Adrenal gland (tissue), 12 donors: Measurements from ENCODE around the gene ACAT2. TPM values are rescaled to one million over a fixed set of nuclear protein-coding genes. Genes with fewer than 3 reads are reported as not detected.

Experiments used
- DNase-seq, 7 donors: peaks; one replicate each; pipeline ENCODE4 v3.0.0-alpha.2; 2019 to 2020
- H3K27ac ChIP-seq, 5 donors: fragments of 200-600 bp; sonication (generic) in 4 of 5; 1 replicate in 3 of 5; 2 replicates in 2 of 5; pipeline versions ENCODE4 v1.5.1 to v1.8.0; 2016 to 2020; ENCODE audit warnings: mild to moderate bottlenecking in 1 of 5
- H3K27me3 ChIP-seq: fragments of 200-600 bp; 2 replicates; pipeline ENCODE4 v1.8.0; 2021
- H3K36me3 ChIP-seq, 2 donors: fragments of 200-600 bp; replicated peaks in 1 of 2; 1 replicate in 1 of 2; 2 replicates in 1 of 2; pipeline versions ENCODE4 v1.5.1 to v1.8.0; 2018 to 2022
- H3K4me1 ChIP-seq, 2 donors: fragments of 200-600 bp; replicated peaks in 1 of 2; 1 replicate in 1 of 2; 2 replicates in 1 of 2; pipeline versions ENCODE4 v1.5.1 to v1.8.0; 2018 to 2021
- H3K4me3 ChIP-seq, 4 donors: fragments of 200-600 bp; sonication (generic) in 3 of 4; one replicate each; pipeline ENCODE4 v1.5.1; 2016 to 2018
- H3K9me3 ChIP-seq, 3 donors: fragments of 200-600 bp; sonication (generic) in 1 of 3; replicated peaks in 1 of 3; 1 replicate in 2 of 3; 2 replicates in 1 of 3; pipeline versions ENCODE4 v1.5.1 to v1.8.0; 2016 to 2021
- CTCF ChIP-seq, 6 experiments: fragments of 450-650 bp in 4 of 6; fragments of 200-600 bp in 2 of 6; sonication (generic) in 1 of 6; IDR thresholded peaks; 1 replicate in 5 of 6; 2 replicates in 1 of 6; pipeline versions ENCODE4 v1.5.1 to v1.8.0; 2016 to 2021; ENCODE audit warnings: antibody characterized with exemption in 6 of 6, mild to moderate bottlenecking in 2 of 6, moderate library complexity in 1 of 6
- POLR2A ChIP-seq, 2 donors: fragments of 450-650 bp; IDR thresholded peaks; one replicate each; pipeline ENCODE4 v1.6.1; 2017; ENCODE audit warnings: antibody characterized with exemption in 2 of 2, mild to moderate bottlenecking in 2 of 2, moderate library complexity in 1 of 2
- WGBS, 4 donors: extraction: QIAGEN DNeasy Blood & Tissue Kit in 2 of 4; methylation state at CpG; one replicate each; pipeline versions ENCODE4 v1.1.5 to v1.1.7; 2013 to 2017; 5-methylcytosine and 5-hydroxymethylcytosine counted together
- intact Hi-C, 2 donors: fragments of 100-400 bp; cut with DNase I; formaldehyde crosslinking; loops; one replicate each; pipeline versions ENCODE4 v1.14.1 to v1.15.0; 2022 to 2023
- polyA plus RNA-seq, 3 donors: library from polyadenylated mRNA; stranded (reverse); fragments of 200-250 nt in 2 of 3; fragments of 350-450 nt in 1 of 3; fragmentation: Illumina TruSeq in 1 of 3; extraction: RNeasy Lipid Tissue Mini Kit (QIAGEN cat#74804) in 1 of 3; gene quantifications; one replicate each; pipeline ENCODE4 v1.2.3, GENCODE V29; 2013 to 2014
- total RNA-seq, 9 donors: library from RNA; depleted of rRNA in 4 of 9; stranded (reverse); fragments of >200 nt in 4 of 9; fragments of 120-200 nt in 1 of 9; fragmentation: NEBNext Ultra II Directional in 1 of 9; extraction: Animal tissue kit (Norgen Biotek cat#: 25700) in 1 of 9; gene quantifications; one replicate each; pipeline versions ENCODE4 v1.1.0 to v1.2.4, GENCODE V29; 2013 to 2023
- donor health status: healthy with polysubstance abuse.
- donor health status: Bipolar disorder and iron deficiency.
- donor health status: DM: yes; HTN: yes; CAD: no.
- donor health status: DM: no; HTN: no; CAD: no.
- donor health status: DM: no; HTN: no; CAD: no.
- donor health status: DM: yes; HTN: yes; CAD: no.

The ACAT2 gene
- total and polyA plus RNA-seq, 12 donors, result 8.7 to 305 (median 18.2) TPM

DNA sequence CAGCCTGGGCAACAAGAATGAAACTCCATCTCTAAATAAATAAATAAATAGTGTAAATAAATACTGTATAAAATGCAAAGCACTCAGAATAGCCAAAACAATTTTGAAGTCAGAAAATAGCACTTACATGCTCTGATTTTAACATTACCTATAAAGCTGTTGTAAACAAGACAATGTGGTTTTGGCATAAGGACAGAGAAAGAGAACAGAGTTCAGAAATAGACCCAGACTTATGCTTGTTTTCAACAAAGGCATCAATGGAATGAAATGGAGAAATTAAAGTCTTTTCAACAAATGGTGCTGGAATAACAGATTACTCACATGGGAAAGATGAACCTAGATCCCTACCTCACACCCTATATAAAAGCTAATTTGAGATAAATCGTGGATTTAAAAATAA is 10.4 kb downstream of the ACAT2 start:
- 0 to 57% (median 29%) methylated on average over 1 of the region's 1 CpG for WGBS, 4 donors
- no peaks in the 10 kb centered on the region for H3K9me3 ChIP-seq
- no peak for TF ChIP-seq CTCF (IDR thresholded peaks at IDR 0.05)
- no peak overlapping the region for H3K27ac ChIP-seq
- no peak overlapping the region for H3K4me3 ChIP-seq
- DNase-seq, result no peak
- no peaks in the 10 kb centered on the region for H3K27me3 ChIP-seq
- H3K4me1 ChIP-seq, result no peaks in the 10 kb centered on the region
- peaks cover 0 to 29% of the 10 kb centered on the region in 2 donors for H3K36me3 ChIP-seq
- intact Hi-C loops, result no loop called here

DNA sequence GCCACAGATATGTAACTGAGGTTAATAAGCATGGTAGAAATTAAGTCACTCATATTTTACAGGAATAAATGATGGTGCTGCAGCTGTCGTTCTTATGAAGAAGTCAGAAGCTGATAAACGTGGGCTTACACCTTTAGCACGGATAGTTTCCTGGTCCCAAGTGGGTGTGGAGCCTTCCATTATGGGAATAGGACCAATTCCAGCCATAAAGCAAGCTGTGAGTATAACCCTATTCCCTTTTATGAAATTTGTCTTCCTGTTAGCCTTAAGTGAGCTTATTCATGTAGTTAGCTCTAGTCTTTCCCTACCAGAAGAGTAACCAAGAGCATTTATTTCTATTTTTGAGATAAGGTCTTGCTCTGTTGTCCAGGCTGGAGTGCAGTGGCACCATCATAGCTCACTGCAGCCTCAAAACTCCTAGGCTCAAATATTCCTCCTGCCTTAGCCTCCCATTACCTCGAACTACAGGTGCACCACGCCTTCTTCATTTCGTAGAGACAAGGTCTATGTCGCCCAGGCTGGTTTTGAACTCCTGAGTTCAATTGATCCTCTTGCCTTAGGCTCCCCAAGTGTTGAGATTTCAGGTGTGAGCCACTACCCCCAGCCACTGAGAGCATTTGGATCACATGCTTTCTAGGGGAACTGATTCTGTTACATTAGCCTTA is 15.5 kb downstream of the ACAT2 start:
- Histone ChIP-seq H3K4me1 (no peaks in the 10 kb centered on the region), H3K36me3 (peaks cover 0 to 55% of the 10 kb centered on the region in 2 donors), H3K4me3 (no peak overlapping the region), H3K27ac (no peak overlapping the region), H3K9me3 (no peaks in the 10 kb centered on the region), H3K27me3 (no peaks in the 10 kb centered on the region)
- intact Hi-C loops, result no loop called here
- TF ChIP-seq POLR2A (IDR thresholded peaks at IDR 0.05) (no peak), CTCF (IDR thresholded peaks at IDR 0.05) (no peak)
- WGBS, 4 donors, result 79 to 88% (median 85%) methylated on average over 7 of the region's 7 CpGs
- no peak for DNase-seq

DNA sequence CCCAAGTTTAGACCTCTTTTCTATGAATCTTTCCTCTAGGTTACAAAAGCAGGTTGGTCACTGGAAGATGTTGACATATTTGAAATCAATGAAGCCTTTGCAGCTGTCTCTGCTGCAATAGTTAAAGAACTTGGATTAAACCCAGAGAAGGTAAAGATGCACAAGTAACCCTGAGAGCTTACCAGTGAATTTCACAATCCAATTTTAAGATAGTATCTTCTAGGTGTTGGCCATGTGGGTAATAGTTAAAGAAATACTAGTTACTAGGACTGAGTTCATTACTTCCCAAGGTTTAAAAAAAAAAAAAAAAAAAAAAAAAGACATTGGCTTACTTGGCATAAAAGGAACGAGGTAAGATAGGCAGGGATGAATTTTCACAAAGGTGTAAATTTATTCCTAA is 16.3 kb downstream of the ACAT2 start:
- intact Hi-C loops, result no loop called here
- DNase-seq, result no peak
- Histone ChIP-seq H3K27ac (no peak overlapping the region), H3K4me3 (no peak overlapping the region), H3K9me3 (no peaks in the 10 kb centered on the region), H3K27me3 (no peaks in the 10 kb centered on the region), H3K4me1 (no peaks in the 10 kb centered on the region), H3K36me3 (peaks cover 0 to 63% of the 10 kb centered on the region in 2 donors)
- TF ChIP-seq CTCF (IDR thresholded peaks at IDR 0.05) (no peak), POLR2A (IDR thresholded peaks at IDR 0.05) (no peak)
- 59 to 66% (median 65%) methylated on average over 1 of the region's 1 CpG for WGBS, 4 donors

- intact Hi-C loops, result no loop called here
- Histone ChIP-seq H3K27ac (no peak overlapping the region), H3K4me3 (no peak overlapping the region), H3K9me3 (no peaks in the 10 kb centered on the region), H3K27me3 (no peaks in the 10 kb centered on the region), H3K4me1 (no peaks in the 10 kb centered on the region), H3K36me3 (peaks cover 0 to 68% of the 10 kb centered on the region in 2 donors)
- WGBS, 4 donors, result 72 to 80% (median 75%) methylated on average over 3 of the region's 3 CpGs
- DNase-seq, result no peak
- no peak for TF ChIP-seq POLR2A (IDR thresholded peaks at IDR 0.05)
- no peak for TF ChIP-seq CTCF (IDR thresholded peaks at IDR 0.05)
Observed at GRCh38 chr6:159778542-159779103, 16.8 kb downstream of the ACAT2 start.
